H1 (cell line): ENCODE data around the gene ASXL1.

ENCODE experiments used
- CEBPB ChIP-seq: IDR thresholded peaks from 2 replicates; pipeline ENCODE4 v1.6.1; 2012; ENCODE audit warnings: low read depth, low read length
- E2F6 ChIP-seq: IDR thresholded peaks from 2 replicates; pipeline ENCODE4 v1.6.1; 2012; ENCODE audit warnings: inconsistent platforms
- EZH2 ChIP-seq: fragments of 200-600 bp; sonication (generic); IDR thresholded peaks from 2 replicates; pipeline ENCODE4 v1.7.1; 2012; ENCODE audit warnings: low read depth, mild to moderate bottlenecking, moderate library complexity, low read length, inconsistent platforms; ENCODE audit not compliant: severe bottlenecking
- USF2 ChIP-seq: IDR thresholded peaks from 2 replicates; pipeline ENCODE4 v1.6.1; 2011; ENCODE audit warnings: low read length, improper control_type of control experiment
- TF ChIP-seq, protein P1 (sequence below), 3 experiments: IDR thresholded peaks; 1 replicate in 2 of 3; 2 replicates in 1 of 3; pipeline versions ENCODE4 v1.5.1 to v1.6.1; 2011; ENCODE audit warnings: low read length in 3 of 3, mild to moderate bottlenecking in 3 of 3, inconsistent platforms in 2 of 3, low read depth in 1 of 3, moderate library complexity in 1 of 3; ENCODE audit not compliant: insufficient read depth in 1 of 3; ENCODE audit errors: control extremely low read depth in 1 of 3

GRCh38 chr20:32432277-32432676 is 74.1 kb downstream of the ASXL1 start:
- TF ChIP-seq E2F6 (no peak), CEBPB (no peak), EZH2 (no peak), USF2 (no peak)
- TF ChIP-seq, protein P1, sequence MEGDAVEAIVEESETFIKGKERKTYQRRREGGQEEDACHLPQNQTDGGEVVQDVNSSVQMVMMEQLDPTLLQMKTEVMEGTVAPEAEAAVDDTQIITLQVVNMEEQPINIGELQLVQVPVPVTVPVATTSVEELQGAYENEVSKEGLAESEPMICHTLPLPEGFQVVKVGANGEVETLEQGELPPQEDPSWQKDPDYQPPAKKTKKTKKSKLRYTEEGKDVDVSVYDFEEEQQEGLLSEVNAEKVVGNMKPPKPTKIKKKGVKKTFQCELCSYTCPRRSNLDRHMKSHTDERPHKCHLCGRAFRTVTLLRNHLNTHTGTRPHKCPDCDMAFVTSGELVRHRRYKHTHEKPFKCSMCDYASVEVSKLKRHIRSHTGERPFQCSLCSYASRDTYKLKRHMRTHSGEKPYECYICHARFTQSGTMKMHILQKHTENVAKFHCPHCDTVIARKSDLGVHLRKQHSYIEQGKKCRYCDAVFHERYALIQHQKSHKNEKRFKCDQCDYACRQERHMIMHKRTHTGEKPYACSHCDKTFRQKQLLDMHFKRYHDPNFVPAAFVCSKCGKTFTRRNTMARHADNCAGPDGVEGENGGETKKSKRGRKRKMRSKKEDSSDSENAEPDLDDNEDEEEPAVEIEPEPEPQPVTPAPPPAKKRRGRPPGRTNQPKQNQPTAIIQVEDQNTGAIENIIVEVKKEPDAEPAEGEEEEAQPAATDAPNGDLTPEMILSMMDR (IDR thresholded peaks at IDR 0.05; ENCODE audit: control extremely low read depth in 1 of 3, insufficient read depth in 1 of 3, low read depth in 1 of 3, low read length in 3 of 3) = no peak
